HG03521 (cell line): ENCODE measurements around the gene SLC26A5.
"Not testable (repeated sequence)": the region's sequence is repeated elsewhere in the genome, so short reads cannot be mapped to it uniquely, and the experiment has no call there.

ENCODE experiments used
- ATAC-seq: cut with Tn5 transposase; IDR thresholded peaks from one replicate; pipeline ENCODE4 v1.9.1; 2021; ENCODE audit warnings: mild to moderate bottlenecking, moderate library complexity; ENCODE audit not compliant: unreplicated experiment

Gene SLC26A5

DNA sequence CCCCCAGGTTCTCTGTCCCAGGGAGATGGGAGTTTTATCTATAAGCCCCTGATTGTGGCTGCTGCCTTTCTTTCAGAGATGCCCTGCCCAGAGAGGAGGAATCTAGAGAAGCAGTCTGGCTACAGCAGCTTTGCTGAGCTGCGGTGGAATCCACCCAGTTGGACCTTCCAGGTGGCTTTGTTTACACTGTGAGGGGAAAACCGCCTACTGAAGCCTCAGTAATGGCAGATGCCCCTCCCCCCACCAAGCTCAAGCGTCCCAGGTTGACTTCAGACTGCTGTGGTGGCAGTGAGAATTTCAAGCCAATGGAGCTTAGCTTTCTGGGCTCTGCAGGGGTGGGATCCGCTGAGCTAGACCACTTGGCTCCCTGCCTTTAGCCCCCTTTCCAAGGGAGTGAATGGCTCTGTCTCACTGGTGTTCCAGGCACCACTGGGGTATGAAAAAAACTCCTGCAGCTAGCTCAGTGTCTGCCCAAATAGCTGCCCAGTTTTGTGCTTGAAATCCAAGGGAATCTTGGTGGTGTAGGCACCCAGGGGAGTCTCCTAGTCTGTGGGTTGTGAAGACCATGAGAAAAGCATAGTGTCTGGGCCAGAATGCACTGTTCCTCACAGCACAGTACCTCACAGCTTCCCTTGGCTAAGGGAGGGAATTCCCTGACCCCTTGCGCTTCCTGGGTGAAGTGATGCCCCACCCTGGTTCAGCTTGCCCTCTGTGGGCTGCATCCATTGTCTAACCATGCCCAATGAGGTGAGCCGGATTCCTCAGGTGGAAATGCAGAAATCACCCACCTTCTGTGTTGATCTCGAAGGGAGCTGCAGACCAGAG, 40.0 kb downstream of the SLC26A5 start:
- ATAC-seq: not testable (repeated sequence)

GRCh38 chr7:103399687-103400086, 46.3 kb downstream of the SLC26A5 start:
- ATAC-seq: not testable (repeated sequence)

GRCh38 chr7:103398483-103399127, 47.4 kb downstream of the SLC26A5 start:
- ATAC-seq: no peak

DNA sequence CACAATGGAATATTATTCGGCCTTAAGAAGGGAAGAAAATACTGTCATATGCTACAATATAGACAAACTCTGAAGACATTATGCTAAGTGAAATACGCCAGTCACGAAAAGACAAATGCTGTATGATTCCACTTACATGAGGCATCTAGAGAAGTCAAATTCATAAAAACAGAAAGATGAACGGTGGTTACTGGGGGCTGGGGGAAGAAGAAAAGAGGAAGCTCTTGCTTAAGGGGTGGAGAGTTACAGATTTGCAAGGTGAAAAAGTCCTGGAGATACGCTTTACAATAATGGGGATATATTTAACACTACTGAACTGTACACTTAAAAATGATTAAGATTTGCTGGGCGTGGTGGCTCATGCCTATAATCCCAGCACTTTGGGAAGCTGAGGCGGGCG, 49.5 kb downstream of the SLC26A5 start:
- no peak for ATAC-seq

DNA sequence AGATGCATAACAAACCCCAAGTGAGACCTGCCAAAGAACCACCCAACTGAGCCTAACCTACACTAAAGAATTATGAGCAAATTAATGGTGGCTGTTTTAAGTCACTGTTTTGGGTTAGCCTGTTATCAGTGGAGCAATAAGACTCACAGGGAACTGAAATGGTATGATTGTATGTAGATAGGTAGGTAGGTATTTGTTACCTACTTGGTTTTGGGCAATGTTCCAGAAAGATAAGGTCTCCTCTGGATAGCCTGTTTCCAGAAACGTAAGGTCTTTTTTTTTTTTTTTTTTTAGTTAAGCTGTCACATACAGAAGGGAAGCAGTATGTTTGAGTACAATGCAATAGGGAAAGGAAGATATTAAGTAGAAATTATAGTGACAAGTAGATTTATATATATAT, 50.9 kb downstream of the SLC26A5 start:
- no peak for ATAC-seq

DNA sequence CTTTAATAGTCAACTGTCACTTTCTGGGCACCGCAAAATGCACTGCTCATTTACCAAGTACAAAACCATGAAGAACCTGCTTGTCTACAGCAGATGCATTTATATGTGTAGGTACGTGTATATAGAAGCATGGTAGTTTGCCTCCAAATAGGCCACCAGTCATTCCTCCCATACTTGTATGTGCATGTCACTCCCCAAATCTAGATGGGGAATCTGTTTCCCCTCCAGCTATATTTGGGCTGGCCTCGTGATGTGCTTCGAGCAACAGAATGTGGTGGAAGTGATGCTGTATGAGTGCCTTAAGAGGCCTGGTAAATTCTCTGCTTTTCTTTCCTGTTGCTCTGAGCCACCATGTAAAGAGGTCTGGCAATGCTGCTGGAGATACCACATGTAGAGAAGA, 51.4 kb downstream of the SLC26A5 start:
- ATAC-seq: no peak

- ATAC-seq: no peak
Observed at GRCh38 chr7:103391976-103392375, 54.0 kb downstream of the SLC26A5 start.

GRCh38 chr7:103391150-103391549, 54.9 kb downstream of the SLC26A5 start:
- ATAC-seq: no peak

DNA sequence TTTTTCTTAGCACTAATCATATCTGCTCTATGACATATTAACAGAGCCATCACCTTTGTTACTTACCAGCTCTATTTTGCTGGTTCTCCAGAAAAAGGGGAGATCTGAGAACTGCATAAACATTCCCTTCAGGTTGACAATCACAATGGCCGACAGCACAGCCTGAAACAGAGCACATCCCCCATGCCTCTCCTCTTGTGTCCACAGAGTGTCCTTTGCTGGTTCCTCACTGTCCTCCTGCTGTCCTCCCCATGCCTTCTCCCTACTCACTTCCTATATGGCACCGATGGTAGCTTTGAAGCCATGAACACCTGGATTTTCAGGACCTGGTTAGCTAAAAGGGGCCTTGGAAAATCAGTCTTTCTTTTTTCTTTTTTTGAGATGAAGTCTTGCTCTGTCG, 56.7 kb downstream of the SLC26A5 start:
- ATAC-seq: no peak

DNA sequence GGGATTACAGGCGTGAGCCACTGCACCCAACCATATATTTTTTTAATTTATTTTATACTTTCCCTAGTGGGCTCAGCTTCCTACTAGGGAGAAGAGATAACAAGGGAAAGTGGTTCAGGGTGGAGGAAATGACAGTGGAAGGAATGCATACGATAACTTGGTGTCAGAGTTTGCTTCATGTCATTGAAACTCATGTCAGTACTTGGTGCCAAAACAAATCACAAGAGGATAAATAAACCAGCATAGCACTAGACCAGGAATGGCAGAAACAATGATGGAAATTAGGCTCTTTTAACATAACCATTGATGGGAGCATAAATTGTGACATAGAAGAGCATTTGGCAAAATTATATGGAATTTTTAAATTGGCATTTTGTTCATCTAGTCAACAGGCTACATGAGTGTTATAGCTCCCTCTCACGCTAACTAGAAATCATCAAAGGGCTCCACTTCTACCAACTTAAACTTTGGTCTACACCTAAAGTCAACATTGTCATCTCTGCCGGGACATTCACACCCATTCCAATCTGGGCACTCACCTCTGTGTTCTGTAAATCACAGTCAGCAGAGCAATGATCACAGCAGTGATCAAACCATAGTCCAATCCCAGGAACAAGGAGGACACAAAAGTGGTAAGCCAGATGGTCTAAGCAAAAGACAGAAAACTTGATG, 57.4 kb downstream of the SLC26A5 start:
- no peak for ATAC-seq

DNA sequence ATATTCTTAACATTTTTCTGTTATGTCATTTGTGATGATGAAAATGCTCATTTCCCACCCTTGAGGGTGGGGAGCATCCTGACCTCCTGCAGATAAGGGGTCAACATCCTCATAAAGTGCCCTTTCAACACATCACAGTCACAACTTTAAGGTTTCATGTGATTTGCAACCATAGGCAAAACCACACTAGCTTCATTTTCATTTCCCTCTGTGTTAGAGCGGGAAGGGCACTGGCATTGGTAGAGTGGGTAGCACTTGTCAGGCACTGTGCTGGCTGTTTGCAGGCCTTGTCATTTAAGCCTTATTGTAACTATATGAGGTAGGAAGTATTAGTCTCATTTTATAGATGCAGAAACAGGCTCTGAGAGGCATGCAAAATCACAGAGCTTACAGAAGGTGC, 58.8 kb downstream of the SLC26A5 start:
- no peak for ATAC-seq

DNA sequence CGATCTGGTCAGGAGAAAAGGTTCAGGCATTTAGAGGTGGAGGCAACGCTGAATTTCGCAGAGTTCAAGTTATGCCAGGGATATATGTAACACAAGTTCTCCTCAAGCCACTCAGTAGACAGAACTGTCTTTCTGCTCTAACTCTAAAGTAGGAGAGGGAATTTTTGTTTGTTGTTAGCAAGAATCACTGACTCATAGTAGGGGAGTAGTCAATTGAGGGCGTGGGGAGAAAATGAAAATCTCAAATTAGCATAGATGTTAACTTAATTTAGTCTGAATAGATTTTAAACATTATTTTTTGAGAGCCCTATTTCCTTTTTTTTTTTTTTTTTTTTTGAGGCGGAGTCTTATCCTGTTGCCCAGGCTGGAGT, 64.0 kb downstream of the SLC26A5 start:
- no peak for ATAC-seq

- ATAC-seq: no peak
Observed at GRCh38 chr7:103381280-103382031, 64.6 kb downstream of the SLC26A5 start.

DNA sequence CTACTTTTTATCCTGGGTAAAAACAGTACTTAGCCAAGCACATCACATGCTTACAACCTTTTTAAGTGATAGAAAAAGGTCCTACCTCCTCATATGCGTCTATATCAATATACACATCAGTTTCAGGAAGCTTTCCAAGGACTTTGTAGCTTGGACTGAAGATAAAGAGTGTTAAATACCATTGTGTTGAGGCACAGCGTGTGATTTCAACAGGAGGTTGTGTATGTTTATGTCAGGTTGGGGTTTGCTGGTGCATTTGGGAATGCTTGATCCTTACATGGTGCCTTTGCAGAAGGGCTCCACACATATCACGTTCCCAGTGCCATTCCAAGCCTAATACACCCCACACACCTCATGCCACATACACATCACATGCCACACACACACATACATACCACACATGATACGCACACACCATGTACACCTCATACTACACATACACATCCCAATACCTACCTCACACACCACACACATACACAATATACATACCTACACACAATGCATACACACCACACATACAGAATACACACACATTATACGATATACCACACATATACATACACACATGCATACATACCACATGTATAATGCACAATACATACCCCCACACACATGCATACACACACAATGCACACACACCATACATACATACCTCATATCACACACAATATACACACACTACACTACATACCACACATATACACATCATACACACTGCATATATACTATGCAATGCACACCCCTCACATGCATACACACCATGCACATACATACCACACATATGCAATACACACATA, 65.4 kb downstream of the SLC26A5 start:
- no peak for ATAC-seq

DNA sequence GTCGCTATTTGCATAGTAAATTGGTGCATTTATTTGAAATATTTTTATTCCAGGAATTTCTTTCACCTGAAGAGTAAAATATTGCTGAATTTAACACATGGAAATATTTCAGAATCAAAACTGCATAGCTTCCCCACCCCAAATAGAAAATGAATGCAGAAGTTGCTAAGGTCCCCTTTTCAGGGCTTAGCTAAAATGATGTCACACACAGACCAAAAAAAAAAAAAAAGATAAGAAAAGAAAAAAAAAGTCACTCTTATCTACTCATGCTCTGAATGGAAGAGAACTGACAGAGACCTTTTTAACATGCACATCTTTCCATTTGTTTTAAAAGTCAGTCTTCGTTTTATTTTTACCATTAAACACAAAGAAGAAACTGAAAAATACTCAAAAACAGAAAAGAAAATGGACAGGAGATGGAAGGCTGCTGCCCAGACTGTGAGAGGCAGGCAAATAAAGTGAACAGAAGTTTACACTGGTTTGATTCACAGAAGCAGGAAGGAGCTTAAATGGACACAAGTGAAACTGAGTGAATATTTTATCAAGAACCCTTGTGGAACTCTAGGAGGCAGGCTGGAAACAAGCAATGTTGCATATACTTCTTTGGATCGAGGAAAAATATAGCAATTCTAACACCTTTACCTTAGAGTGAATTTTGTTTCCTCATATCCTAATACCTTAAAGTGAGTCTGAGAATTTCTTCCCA, 66.6 kb downstream of the SLC26A5 start:
- no peak for ATAC-seq

- ATAC-seq: no peak
Observed at GRCh38 chr7:103373866-103374643, 72.0 kb downstream of the SLC26A5 start.

GRCh38 chr7:103369432-103369831, 76.6 kb downstream of the SLC26A5 start:
- no peak for ATAC-seq

DNA sequence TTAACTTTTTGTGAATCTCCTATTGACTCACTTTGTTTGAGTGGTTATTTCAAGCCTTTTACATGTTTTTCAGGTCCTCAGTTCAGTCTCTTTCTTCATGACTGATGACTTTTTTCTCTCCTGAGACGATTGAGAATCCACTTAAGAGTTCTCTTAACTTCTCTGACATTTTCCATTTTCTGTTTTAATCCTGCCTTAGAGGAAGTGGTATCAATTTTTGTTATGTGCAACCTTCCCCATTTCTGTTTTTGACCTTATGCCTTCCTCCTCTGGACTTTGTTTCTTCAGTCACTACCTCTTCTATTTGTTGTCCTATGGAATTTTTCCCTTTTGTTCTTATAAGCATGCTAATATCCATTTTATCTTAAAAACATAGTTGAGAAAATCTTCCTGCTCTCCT, 96.2 kb downstream of the SLC26A5 start:
- no peak for ATAC-seq

DNA sequence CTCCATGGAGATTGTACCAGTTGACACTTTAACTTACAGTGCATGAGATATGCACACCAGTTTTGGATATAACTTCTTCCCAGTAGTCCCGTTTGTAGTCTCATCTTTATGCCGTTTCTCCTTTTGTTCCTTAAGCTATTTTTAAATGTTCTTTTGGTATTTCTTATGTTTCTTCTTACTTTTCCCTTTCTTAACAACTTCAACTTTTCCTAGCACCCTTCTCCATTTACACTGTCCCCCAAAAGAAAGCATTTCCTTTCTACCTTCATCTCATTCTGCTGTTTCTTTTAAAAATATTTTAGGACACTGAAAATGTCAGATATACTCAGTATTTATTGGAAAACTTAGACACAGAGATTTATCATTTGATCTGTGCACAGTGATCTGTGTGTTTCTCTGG, 97.0 kb downstream of the SLC26A5 start:
- no peak for ATAC-seq
